CD14-positive monocyte (primary cell): ENCODE measurements around the gene ZSCAN5A. TPM values are rescaled to one million over a fixed set of nuclear protein-coding genes. Genes with fewer than 3 reads are reported as not detected.

Source experiments
- DNase-seq, 3 donors: peaks; one replicate each; pipeline ENCODE4 v3.0.0-alpha.2; 2011 to 2022
- H2AFZ ChIP-seq: 2 replicates; pipeline ENCODE4 v1.6.0; 2012; ENCODE audit warnings: mild to moderate bottlenecking, low read depth, low read length, inconsistent platforms; ENCODE audit not compliant: insufficient read depth, poor library complexity, severe bottlenecking
- H3K27ac ChIP-seq, 2 donors: 1 replicate in 1 of 2; 2 replicates in 1 of 2; pipeline ENCODE4 v1.5.1; 2012 to 2013; ENCODE audit warnings: low read length in 2 of 2, control low read depth in 1 of 2, inconsistent platforms in 1 of 2, low read depth in 1 of 2, mild to moderate bottlenecking in 1 of 2
- H3K27me3 ChIP-seq, 2 donors: one replicate each; pipeline versions ENCODE4 v1.6.0 to v1.6.1; 2011 to 2013; ENCODE audit warnings: low read length in 2 of 2; ENCODE audit not compliant: control insufficient read depth in 2 of 2, insufficient read depth in 2 of 2
- H3K36me3 ChIP-seq, 2 donors: replicated peaks in 1 of 2; 1 replicate in 1 of 2; 2 replicates in 1 of 2; pipeline versions ENCODE4 v1.5.1 to v1.6.1; 2012 to 2013; ENCODE audit warnings: low read length in 2 of 2, control low read depth in 1 of 2, inconsistent platforms in 1 of 2, mild to moderate bottlenecking in 1 of 2; ENCODE audit not compliant: insufficient read depth in 2 of 2, control insufficient read depth in 1 of 2
- H3K4me1 ChIP-seq, 2 donors: 1 replicate in 1 of 2; 2 replicates in 1 of 2; pipeline versions ENCODE4 v1.5.1 to v1.6.1; 2012 to 2013; ENCODE audit warnings: low read length in 2 of 2, control low read depth in 1 of 2, inconsistent platforms in 1 of 2, mild to moderate bottlenecking in 1 of 2, moderate library complexity in 1 of 2; ENCODE audit not compliant: insufficient read depth in 2 of 2, control insufficient read depth in 1 of 2
- H3K4me2 ChIP-seq: replicated peaks from 2 replicates; pipeline ENCODE3; 2012; ENCODE audit warnings: low read length, moderate library complexity, mild to moderate bottlenecking; ENCODE audit not compliant: poor library complexity, severe bottlenecking; ENCODE audit errors: extremely low read depth
- H3K4me3 ChIP-seq, 3 experiments: fragments of 200-600 bp in 1 of 3; sonication (generic) in 1 of 3; replicated peaks in 1 of 3; 1 replicate in 2 of 3; 2 replicates in 1 of 3; pipeline ENCODE4 v1.5.1; 2011 to 2013; ENCODE audit warnings: low read length in 3 of 3, mild to moderate bottlenecking in 3 of 3, control low read depth in 2 of 3, low read depth in 2 of 3, inconsistent platforms in 1 of 3, moderate library complexity in 1 of 3
- H3K79me2 ChIP-seq: 2 replicates; pipeline ENCODE4 v1.6.0; 2012; ENCODE audit warnings: mild to moderate bottlenecking, control low read depth, inconsistent platforms, low read length, moderate library complexity; ENCODE audit not compliant: insufficient read depth
- H3K9ac ChIP-seq: 2 replicates; pipeline ENCODE4 v1.6.0; 2017; ENCODE audit warnings: low read length, mild to moderate bottlenecking; ENCODE audit not compliant: insufficient read depth, poor library complexity, severe bottlenecking
- H3K9me3 ChIP-seq, 2 donors: replicated peaks in 1 of 2; 1 replicate in 1 of 2; 2 replicates in 1 of 2; pipeline versions ENCODE4 v1.5.1 to v1.6.1; 2012 to 2013; ENCODE audit warnings: low read length in 2 of 2, control low read depth in 1 of 2; ENCODE audit not compliant: control insufficient read depth in 1 of 2, insufficient read depth in 1 of 2
- H4K20me1 ChIP-seq: 2 replicates; pipeline ENCODE4 v1.6.0; 2012; ENCODE audit warnings: mild to moderate bottlenecking, low read length, control low read depth, moderate library complexity; ENCODE audit not compliant: insufficient read depth
- H3K27ac Mint-ChIP-seq, 7 donors: one replicate each; pipeline ENCODE4 v1.8.0; 2020; ENCODE audit warnings: mild to moderate bottlenecking in 7 of 7, mixed read lengths in 7 of 7, moderate library complexity in 6 of 7, inconsistent platforms in 2 of 7
- H3K27me3 Mint-ChIP-seq, 3 donors: one replicate each; pipeline ENCODE4 v1.8.0; 2021 to 2022; ENCODE audit warnings: low read depth in 3 of 3, mild to moderate bottlenecking in 3 of 3, mixed read lengths in 3 of 3, moderate library complexity in 3 of 3, inconsistent platforms in 1 of 3
- H3K36me3 Mint-ChIP-seq, 2 donors: one replicate each; pipeline ENCODE4 v1.8.0; 2020; ENCODE audit warnings: mixed read lengths in 2 of 2, inconsistent platforms in 1 of 2, mild to moderate bottlenecking in 1 of 2
- H3K4me1 Mint-ChIP-seq: one replicate; pipeline ENCODE4 v1.8.0; 2020; ENCODE audit warnings: mild to moderate bottlenecking, mixed read lengths
- H3K4me3 Mint-ChIP-seq, 2 donors: one replicate each; pipeline ENCODE4 v1.8.0; 2020; ENCODE audit warnings: mild to moderate bottlenecking in 2 of 2, mixed read lengths in 2 of 2, moderate library complexity in 1 of 2
- H3K9me3 Mint-ChIP-seq, 7 donors: one replicate each; pipeline ENCODE4 v1.8.0; 2020 to 2022; ENCODE audit warnings: mixed read lengths in 7 of 7, mild to moderate bottlenecking in 6 of 7, moderate library complexity in 6 of 7, inconsistent platforms in 2 of 7
- CTCF ChIP-seq: fragments of 200-600 bp; IDR thresholded peaks from one replicate; pipeline ENCODE4 v1.8.0; 2022; ENCODE audit warnings: antibody characterized with exemption, mild to moderate bottlenecking
- WGBS: methylation state at CpG from one replicate; pipeline ENCODE4 v1.1.5; 2013; ENCODE audit warnings: missing lambda C conversion rate; ENCODE audit not compliant: insufficient coverage; 5-methylcytosine and 5-hydroxymethylcytosine counted together
- intact Hi-C, 2 donors: fragments of 100-400 bp; cut with micrococcal nuclease; formaldehyde crosslinking; loops; one replicate each; pipeline versions ENCODE4 v1.15.0 to v1.15.1; 2023
- polyA plus RNA-seq, 3 donors: library from polyadenylated mRNA; depleted of rRNA in 1 of 3; unstranded in 2 of 3; stranded (reverse) in 1 of 3; fragments of 300-500 nt in 2 of 3; fragments of >200 nt in 1 of 3; fragmentation: Illumina TruSeq in 2 of 3; gene quantifications; 1 replicate in 2 of 3; 2 replicates in 1 of 3; pipeline ENCODE4 v1.2.3, GENCODE V29; 2012 to 2021

ZSCAN5A gene
- polyA plus RNA-seq, 3 donors: 5.3 to 11.3 (median 6.3) TPM

- Histone ChIP-seq H3K79me2 (peaks cover 8% of the 10 kb centered on the region), H3K4me3 (peak overlapping the region in 1 of 3 experiments; percentile 37), H4K20me1 (no peaks in the 10 kb centered on the region), H3K4me1 (peaks cover 78 to 80% of the 10 kb centered on the region in 2 donors), H3K36me3 (no peaks in the 10 kb centered on the region), H3K9me3 (no peaks in the 10 kb centered on the region), H2AFZ (peak overlapping the region; percentile 61), H3K27ac (peak overlapping the region; percentile 77 to 83), H3K27me3 (no peaks in the 10 kb centered on the region), H3K4me2 (peak overlapping the region; percentile 38), H3K9ac (no peak overlapping the region)
- H3K4me1 Mint-ChIP-seq: peaks cover 70% of the 10 kb centered on the region
- H3K36me3 Mint-ChIP-seq: no peaks in the 10 kb centered on the region
- H3K27ac Mint-ChIP-seq: peak overlapping the region; percentile 80 to 97 (median 93)
- H3K9me3 Mint-ChIP-seq: peaks cover 0 to 3% (median 0%) of the 10 kb centered on the region in 7 donors
- intact Hi-C loops: no loop called here
- WGBS: 83% methylated on average over 6 of the region's 8 CpGs
- no peaks in the 10 kb centered on the region for H3K27me3 Mint-ChIP-seq
- TF ChIP-seq CTCF: no peak
- H3K4me3 Mint-ChIP-seq: peak overlapping the region in 1 of 2 donors; percentile 72
- DNase-seq: no peak
These were observed 6.8 kb upstream of the ZSCAN5A start for GRCh38 chr19:56321254-56321988.

GRCh38 chr19:56319991-56320390, 5.4 kb upstream of the ZSCAN5A start:
- intact Hi-C loops: no loop called here
- Histone ChIP-seq H3K27ac (peak overlapping the region; percentile 65 to 83), H3K9ac (no peak overlapping the region), H3K4me1 (peaks cover 85 to 86% of the 10 kb centered on the region in 2 donors), H2AFZ (peak overlapping the region; percentile 9), H4K20me1 (no peaks in the 10 kb centered on the region), H3K27me3 (no peaks in the 10 kb centered on the region), H3K4me2 (peak overlapping the region; percentile 68), H3K36me3 (no peaks in the 10 kb centered on the region), H3K9me3 (no peaks in the 10 kb centered on the region), H3K79me2 (peaks cover 14% of the 10 kb centered on the region), H3K4me3 (peak overlapping the region in 1 of 3 experiments; percentile 37)
- H3K27me3 Mint-ChIP-seq: no peaks in the 10 kb centered on the region
- peak overlapping the region; percentile 80 to 95 (median 93) for H3K27ac Mint-ChIP-seq
- no peak for TF ChIP-seq CTCF
- 0% methylated on average over 2 of the region's 3 CpGs for WGBS
- DNase-seq: peak; percentile 15 to 67 (median 46)
- peaks cover 0 to 2% (median 0%) of the 10 kb centered on the region in 7 donors for H3K9me3 Mint-ChIP-seq
- no peaks in the 10 kb centered on the region for H3K36me3 Mint-ChIP-seq
- H3K4me3 Mint-ChIP-seq: peak overlapping the region; percentile 39 to 53
- H3K4me1 Mint-ChIP-seq: peaks cover 71% of the 10 kb centered on the region
